Keratinocyte (primary cell): Measurements from ENCODE around the gene ZNF831.

Experiments
- CTCF ChIP-seq, 3 experiments: IDR thresholded peaks in 1 of 3; conservative IDR thresholded peaks in 1 of 3; optimal IDR thresholded peaks in 1 of 3; 2 replicates in 2 of 3; 3 replicates in 1 of 3; pipeline versions ENCODE3 to v1.5.1; 2011; ENCODE audit warnings: low read length in 3 of 3, mild to moderate bottlenecking in 3 of 3, moderate library complexity in 2 of 3, control low read depth in 1 of 3, inconsistent platforms in 1 of 3; ENCODE audit not compliant: insufficient read depth in 2 of 3; ENCODE audit errors: extremely low read depth in 1 of 3
- EZH2 ChIP-seq: IDR thresholded peaks from one replicate; pipeline ENCODE4 v1.6.1; 2012; ENCODE audit warnings: inconsistent platforms, mild to moderate bottlenecking, low read length, moderate library complexity

- no peak for TF ChIP-seq CTCF (optimal IDR thresholded peaks at IDR 0.05 in 1 of 3, IDR thresholded peaks at IDR 0.05 in 1 of 3, conservative IDR thresholded peaks at IDR 0.05 in 1 of 3; ENCODE audit: extremely low read depth in 1 of 3, insufficient read depth in 2 of 3, low read length in 3 of 3)
- TF ChIP-seq EZH2 = no peak
Measured at GRCh38 chr20:59144831-59145196, 18.8 kb upstream of the ZNF831 start.
